HUDEP-2 (cell line): ENCODE data around the gene NSRP1.
"Not testable (repeated sequence)": the region's sequence is repeated elsewhere in the genome, so short reads cannot be mapped to it uniquely, and the experiment has no call there.

Experiments
- DNase-seq, 76 experiments: peaks; one replicate each; lab custom pipeline; 2025; ENCODE audit not compliant: unreplicated experiment in 76 of 76; lab: John Stamatoyannopoulos, UW

Gene NSRP1

DNA sequence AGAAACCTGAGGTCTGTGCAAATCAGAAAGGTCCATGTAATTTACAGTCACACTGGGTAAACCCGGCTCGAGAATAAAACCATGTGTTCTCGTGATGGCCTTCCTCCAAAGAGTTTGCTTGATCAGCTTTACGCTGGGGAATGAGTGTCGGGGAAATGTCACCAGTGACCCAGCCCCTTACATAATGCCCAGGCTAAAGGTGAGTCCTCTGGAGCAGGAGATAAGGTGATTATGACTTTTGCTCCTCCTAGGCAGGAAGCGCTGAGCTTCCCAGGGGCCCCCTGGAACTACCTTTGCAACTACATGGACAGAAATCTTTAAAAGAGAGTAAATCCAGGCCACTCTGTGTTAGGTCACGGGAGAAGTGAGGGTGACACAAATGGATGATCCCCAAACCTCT lies 103.2 kb downstream of the NSRP1 start:
- DNase-seq, result no peak

DNA sequence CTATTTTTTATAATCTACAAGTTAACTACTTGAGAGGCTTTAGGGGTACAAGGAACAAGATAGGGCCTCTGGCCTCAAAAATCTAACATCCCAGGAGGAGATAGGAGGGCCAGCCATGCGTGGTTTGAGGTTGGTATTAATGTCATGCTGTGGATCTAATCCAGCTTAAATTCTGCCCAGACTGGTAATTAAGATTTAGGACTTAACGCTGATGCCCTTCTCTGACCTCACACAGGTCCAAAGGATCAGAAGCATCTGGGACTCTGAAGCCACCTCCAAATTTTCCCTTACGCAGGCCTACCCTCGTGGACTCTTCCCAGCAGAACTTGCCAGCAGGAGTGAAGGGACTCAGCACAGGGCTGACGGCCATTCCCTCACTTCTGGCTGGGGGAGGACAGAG lies 103.8 kb downstream of the NSRP1 start:
- no peak for DNase-seq

DNA sequence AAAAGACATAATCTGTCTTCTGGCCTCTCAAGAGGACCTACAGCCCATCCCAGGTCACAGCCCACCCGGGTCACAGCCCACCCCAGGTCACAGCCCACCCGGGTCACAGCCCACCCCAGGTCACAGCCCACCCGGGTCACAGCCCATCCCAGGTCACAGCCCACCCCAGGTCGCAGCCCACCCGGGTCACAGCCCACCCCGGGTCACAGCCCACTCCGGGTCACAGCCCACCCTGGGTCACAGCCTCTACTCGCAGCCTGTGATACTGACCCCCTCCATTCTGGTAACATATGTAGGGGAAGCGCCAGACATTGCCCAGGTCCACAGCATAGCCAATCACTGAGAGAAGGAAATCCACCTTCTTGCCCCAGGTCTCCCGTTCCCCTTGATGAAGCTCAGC lies 104.7 kb downstream of the NSRP1 start:
- DNase-seq, result no peak

- DNase-seq, result no peak
These were observed 105.6 kb downstream of the NSRP1 start for GRCh38 chr17:30222251-30222650.

GRCh38 chr17:30222721-30223175 lies 106.1 kb downstream of the NSRP1 start:
- no peak for DNase-seq

- DNase-seq, result no peak
These were observed 107.9 kb downstream of the NSRP1 start for GRCh38 chr17:30224419-30224960.

DNA sequence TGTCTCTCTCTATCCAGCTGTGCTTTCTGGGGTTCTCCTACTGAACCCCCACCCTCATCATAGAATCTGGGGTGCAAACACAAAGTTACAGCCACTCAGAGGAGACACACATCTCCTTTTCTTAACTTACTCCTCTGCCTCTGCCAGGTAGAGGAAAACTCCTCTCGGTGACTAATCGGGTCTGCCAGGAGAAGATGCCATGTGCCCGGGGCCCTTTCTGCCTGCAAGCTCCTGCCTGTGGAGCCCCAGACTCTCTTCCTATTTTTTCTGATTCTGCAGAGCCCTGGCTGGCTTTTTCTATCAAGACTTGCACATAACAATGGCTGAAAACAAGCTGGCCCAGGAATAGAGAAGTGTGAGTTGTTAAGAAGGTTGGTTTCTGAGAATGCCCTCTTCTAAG lies 108.5 kb downstream of the NSRP1 start:
- DNase-seq, result no peak

DNA sequence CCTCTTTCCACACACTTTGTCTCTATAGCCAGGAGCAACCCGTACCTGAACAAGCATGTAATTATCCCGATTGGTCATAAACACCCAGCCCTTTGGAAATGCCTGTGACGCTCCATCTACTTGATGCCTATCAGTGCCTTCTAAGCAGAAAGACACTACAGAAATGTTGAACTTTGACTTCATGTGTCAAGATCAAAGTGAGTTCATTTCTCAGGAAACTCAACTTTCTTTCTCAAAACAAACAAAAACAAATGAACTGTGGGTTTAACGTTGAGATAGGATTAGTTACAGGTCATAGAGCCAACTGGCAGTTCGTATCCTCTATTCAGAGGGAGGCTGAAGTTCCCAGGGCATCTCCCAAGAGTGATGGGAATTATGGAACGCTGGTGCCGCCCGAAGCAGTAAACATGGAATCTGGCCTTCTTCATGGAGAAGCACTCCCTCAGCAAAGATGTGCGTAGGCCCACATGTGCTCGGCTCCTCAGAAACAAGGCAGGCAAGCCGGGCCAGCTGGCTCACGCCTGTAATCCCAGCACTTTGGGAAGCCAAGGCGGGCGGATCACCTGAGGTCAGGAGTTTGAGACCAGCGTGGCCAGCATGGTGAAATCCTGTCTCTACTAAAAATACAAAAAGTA lies 109.4 kb downstream of the NSRP1 start:
- DNase-seq, result no peak

- DNase-seq, result no peak
These were observed 110.3 kb downstream of the NSRP1 start for GRCh38 chr17:30226878-30227277.

- no peak for DNase-seq
These were observed 111.4 kb downstream of the NSRP1 start for GRCh38 chr17:30228011-30228410.

- no peak for DNase-seq
These were observed 112.4 kb downstream of the NSRP1 start for GRCh38 chr17:30229012-30229411.

GRCh38 chr17:30230009-30230408 lies 113.4 kb downstream of the NSRP1 start:
- DNase-seq, result not testable (repeated sequence)

GRCh38 chr17:30230596-30231125 lies 114.0 kb downstream of the NSRP1 start:
- no peak for DNase-seq

- DNase-seq, result no peak
These were observed 115.6 kb downstream of the NSRP1 start for GRCh38 chr17:30232015-30232823.

- DNase-seq, result no peak
These were observed 116.3 kb downstream of the NSRP1 start for GRCh38 chr17:30232824-30233427.

DNA sequence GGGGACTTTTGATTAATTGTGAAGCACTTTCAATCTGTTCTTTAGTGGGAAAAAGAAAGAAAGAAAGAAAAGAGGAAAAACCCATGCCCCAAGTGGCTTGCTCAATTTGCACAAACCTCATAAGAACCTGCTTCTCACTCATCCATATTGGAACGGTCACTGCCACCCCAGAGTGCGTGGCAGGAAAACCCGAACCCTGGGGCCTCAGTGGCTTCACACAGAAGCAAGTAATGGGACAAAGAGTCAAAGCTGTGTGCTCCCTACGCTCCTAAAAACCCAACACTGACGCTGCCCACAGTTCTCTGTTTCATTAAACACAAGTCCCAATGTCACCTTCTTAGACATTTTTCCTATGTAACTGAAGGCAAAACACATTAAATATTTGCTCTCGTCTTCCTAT lies 117.7 kb downstream of the NSRP1 start:
- DNase-seq, result no peak

GRCh38 chr17:30234964-30235363 lies 118.3 kb downstream of the NSRP1 start:
- no peak for DNase-seq

DNA sequence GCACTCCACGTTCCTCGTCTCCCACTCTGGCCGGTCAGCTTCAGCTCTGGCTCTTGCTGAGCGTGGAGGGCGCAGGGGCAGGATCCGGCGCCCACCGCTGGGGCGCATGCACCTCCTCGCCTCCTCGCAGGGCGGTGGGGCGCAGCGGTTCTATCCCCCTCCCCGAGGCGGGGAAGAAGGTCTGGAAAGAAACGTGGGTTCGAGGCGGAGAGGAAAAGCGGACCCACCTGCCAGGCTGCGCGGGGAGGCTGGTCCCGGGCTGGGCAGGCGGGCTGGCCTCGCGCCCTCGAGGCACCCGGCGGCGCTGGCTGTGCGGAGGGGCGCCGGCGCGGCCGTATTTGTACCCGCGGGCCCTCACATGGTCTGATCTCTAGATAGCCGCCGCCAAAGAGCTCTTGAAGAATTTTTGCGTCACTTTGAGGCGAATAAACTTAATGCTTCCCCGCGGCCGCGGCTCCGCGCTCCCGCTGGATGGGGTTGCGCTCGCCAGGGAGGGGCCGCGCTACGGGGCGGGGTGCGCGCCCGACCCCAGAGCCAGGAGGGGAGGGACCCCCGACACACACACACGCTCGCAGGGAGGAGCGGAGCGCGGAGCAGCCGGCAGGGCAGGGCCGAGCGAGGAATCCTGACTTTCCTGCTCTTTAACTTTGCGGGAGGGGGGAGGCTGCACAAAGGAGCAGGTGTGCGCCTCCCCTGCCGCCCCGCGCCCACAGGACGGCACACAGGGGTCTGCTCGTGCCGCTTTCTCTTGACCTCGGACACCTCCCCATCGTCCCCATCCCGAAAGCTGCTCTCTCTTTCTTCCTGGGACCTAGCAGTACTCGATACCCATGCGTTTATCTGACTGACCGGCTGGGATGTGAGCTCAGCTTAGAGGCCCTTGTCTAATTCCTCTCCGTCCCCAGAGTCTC lies 119.0 kb downstream of the NSRP1 start, which contains the start of gene SLC6A4:
TSS of gene SLC6A4 (minus strand) at position 312 of the 911 bp plus-strand sequence. CDS start 13,739 bp downstream, outside the sequence.
- DNase-seq, result peak in 2 of 76 experiments; percentile 8 to 12
